ENCODE measurements around the gene IL17B.

Gene IL17B

GRCh38 chr5:149409268-149409948 is 30.3 kb upstream of the IL17B start:
- no peaks in the 10 kb centered on the region for H3K36me3 ChIP-seq (ENCODE audit: control insufficient read depth in 1 of 2, insufficient read depth in 2 of 2, low read length in 2 of 2)
- no peak overlapping the region for H3K4me2 ChIP-seq (ENCODE audit: low read length)
- no peak overlapping the region for H3K14ac ChIP-seq (ENCODE audit: low read length)
- no peak overlapping the region for H2AFZ ChIP-seq (ENCODE audit: insufficient read depth, low read length, poor library complexity)
- H2BK12ac ChIP-seq (ENCODE audit: low read length): no peak overlapping the region
- H3K79me1 ChIP-seq (ENCODE audit: low read length): peaks cover 17% of the 10 kb centered on the region
- H3K18ac ChIP-seq (ENCODE audit: low read length): no peak overlapping the region
- no peak overlapping the region for H2BK5ac ChIP-seq (ENCODE audit: low read depth, low read length, poor library complexity)
- no peaks in the 10 kb centered on the region for H3K79me2 ChIP-seq (ENCODE audit: control insufficient read depth, insufficient read depth, low read length, poor library complexity)
- no peak overlapping the region for H3K23ac ChIP-seq (ENCODE audit: low read length)
- no peak overlapping the region for H4K8ac ChIP-seq (ENCODE audit: low read depth, low read length)
- peaks cover 18 to 39% of the 10 kb centered on the region in 2 experiments for H3K4me1 ChIP-seq (ENCODE audit: control insufficient read depth in 1 of 2, insufficient read depth in 2 of 2, low read length in 2 of 2)
- no CpG with 5 or more reads among the region's 6 CpGs for WGBS (ENCODE audit: extremely low coverage, insufficient coverage, insufficient read length)
- H3K9me3 ChIP-seq (ENCODE audit: insufficient read depth, low read depth, low read length): peaks cover 2% of the 10 kb centered on the region
- H4K12ac ChIP-seq (ENCODE audit: low read depth, low read length): no peak overlapping the region
- no peak overlapping the region for H2AK5ac ChIP-seq (ENCODE audit: low read length)
- no peak overlapping the region for H3K4ac ChIP-seq (ENCODE audit: low read depth, low read length)
- no peak overlapping the region for H3K27ac ChIP-seq (ENCODE audit: low read depth, low read length)
- H4K91ac ChIP-seq (ENCODE audit: low read depth, low read length): peak overlapping the region; percentile 8
- H3K4me3 ChIP-seq (ENCODE audit: low read depth, low read length): no peak overlapping the region
- H3K27me3 ChIP-seq (ENCODE audit: insufficient read depth, low read length): no peaks in the 10 kb centered on the region
- peak overlapping the region; percentile 8 for H3K9ac ChIP-seq (ENCODE audit: low read length)
- DNase-seq: no peak
- no peak overlapping the region for H2BK120ac ChIP-seq (ENCODE audit: insufficient read depth, low read length, poor library complexity)

DNA sequence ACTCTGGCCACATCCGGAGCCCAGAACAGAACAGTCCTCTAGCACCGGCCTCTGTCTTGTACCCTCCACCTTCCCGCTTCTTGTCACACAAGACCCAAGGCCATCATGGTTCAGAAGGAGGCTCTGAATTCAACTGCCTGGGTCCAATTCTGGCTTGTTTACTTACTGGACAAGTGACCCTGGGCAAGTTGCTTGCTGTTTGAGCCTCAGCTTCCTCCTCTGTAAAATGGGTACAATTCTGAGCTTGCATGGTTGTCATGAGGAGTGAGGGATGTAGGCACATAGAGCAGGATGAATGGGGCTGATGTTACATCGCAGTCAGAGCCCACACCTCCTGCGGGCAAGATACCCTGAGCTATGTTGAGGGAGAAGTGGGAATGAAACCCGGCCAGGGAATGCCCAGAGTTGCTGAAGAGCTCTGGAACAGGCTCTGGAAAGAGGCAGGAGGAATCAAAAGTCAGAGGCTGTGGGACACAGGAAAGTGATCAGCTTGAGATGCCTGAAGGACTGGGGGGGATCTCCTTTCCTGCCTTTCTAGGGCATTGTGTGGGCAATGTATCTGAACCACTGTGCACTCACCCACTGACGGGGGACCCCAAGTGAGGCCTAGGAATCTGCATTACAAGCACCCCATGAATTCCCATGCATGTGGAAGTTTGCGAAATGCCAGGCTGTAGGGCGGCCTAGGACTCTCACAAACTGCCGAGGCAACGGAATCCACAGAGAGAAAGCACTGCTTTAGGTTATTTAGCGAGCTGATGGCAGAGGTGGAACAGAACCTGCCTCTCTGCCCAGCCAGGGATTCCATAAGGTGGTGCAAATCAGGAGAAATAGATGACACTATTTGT is 29.4 kb upstream of the IL17B start:
- Histone ChIP-seq H3K4me1 (ENCODE audit: control insufficient read depth in 1 of 2, insufficient read depth in 2 of 2, low read length in 2 of 2) (peaks cover 22 to 44% of the 10 kb centered on the region in 2 experiments), H3K27ac (ENCODE audit: low read depth, low read length) (no peak overlapping the region), H3K9ac (ENCODE audit: low read length) (no peak overlapping the region), H4K8ac (ENCODE audit: low read depth, low read length) (no peak overlapping the region), H3K4me3 (ENCODE audit: low read depth, low read length) (no peak overlapping the region), H3K27me3 (ENCODE audit: insufficient read depth, low read length) (no peaks in the 10 kb centered on the region), H2AK5ac (ENCODE audit: low read length) (peak overlapping the region; percentile 52), H3K14ac (ENCODE audit: low read length) (no peak overlapping the region), H3K79me2 (ENCODE audit: control insufficient read depth, insufficient read depth, low read length, poor library complexity) (no peaks in the 10 kb centered on the region), H3K9me3 (ENCODE audit: insufficient read depth, low read depth, low read length) (no peaks in the 10 kb centered on the region), H3K79me1 (ENCODE audit: low read length) (peaks cover 20% of the 10 kb centered on the region), H3K23ac (ENCODE audit: low read length) (no peak overlapping the region), H3K36me3 (ENCODE audit: control insufficient read depth in 1 of 2, insufficient read depth in 2 of 2, low read length in 2 of 2) (no peaks in the 10 kb centered on the region), H2BK12ac (ENCODE audit: low read length) (peak overlapping the region; percentile 2), H3K4ac (ENCODE audit: low read depth, low read length) (no peak overlapping the region), H2AFZ (ENCODE audit: insufficient read depth, low read length, poor library complexity) (no peak overlapping the region), H3K18ac (ENCODE audit: low read length) (no peak overlapping the region), H4K12ac (ENCODE audit: low read depth, low read length) (no peak overlapping the region), H4K91ac (ENCODE audit: low read depth, low read length) (peak overlapping the region; percentile 14), H2BK5ac (ENCODE audit: low read depth, low read length, poor library complexity) (no peak overlapping the region), H2BK120ac (ENCODE audit: insufficient read depth, low read length, poor library complexity) (no peak overlapping the region), H3K4me2 (ENCODE audit: low read length) (no peak overlapping the region)
- WGBS (ENCODE audit: extremely low coverage, insufficient coverage, insufficient read length): no CpG with 5 or more reads among the region's 12 CpGs
- DNase-seq: no peak

DNA sequence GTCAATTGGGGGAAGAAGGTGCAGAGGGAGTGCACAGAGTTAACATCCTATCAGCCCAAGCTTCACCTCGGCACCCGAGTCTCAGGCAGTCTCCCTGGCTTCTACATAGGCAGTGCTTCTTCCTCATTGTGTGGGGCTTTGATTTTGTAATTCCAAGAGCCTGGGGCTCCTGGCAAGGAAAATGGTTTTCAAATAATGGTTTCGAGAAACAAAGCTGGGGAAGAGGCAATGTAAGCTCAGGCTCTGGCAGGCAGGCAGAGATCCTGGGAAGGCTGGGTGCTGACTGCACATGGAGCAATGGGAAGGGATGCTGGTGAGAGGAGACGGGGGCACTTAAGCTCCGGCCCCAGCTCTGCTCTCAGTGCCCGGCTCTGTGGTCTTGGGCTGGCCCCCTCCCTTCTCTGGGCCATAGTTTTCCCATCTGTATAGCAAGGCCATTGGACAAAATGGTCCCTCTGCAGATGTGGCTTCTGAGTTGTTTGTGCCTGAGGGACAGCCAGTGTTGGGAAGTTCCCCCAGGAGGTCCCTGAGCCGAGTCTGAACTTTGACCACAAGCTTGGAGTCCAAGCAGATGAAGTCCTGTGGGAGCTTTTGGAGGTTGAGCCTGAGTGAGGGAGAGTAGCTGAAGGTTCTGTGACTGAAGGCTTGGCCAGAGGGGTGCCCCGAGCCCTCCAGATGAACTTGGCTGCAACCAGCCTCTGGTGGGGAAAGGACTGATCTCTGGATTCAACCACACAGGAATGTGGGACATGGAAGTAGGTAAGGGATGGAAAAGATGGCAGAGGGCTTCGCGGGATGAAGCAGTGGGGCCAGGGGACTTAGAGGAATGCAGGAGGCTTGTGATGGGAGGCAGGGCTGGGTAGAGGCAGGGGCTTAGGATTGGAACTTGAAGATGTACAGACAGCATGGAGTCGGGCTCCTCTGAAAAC is 28.5 kb upstream of the IL17B start:
- peak overlapping the region; percentile 14 for H4K91ac ChIP-seq (ENCODE audit: low read depth, low read length)
- H3K4me3 ChIP-seq (ENCODE audit: low read depth, low read length): peak overlapping the region; percentile 19
- H3K27me3 ChIP-seq (ENCODE audit: insufficient read depth, low read length): no peaks in the 10 kb centered on the region
- no peak overlapping the region for H3K27ac ChIP-seq (ENCODE audit: low read depth, low read length)
- H3K36me3 ChIP-seq (ENCODE audit: control insufficient read depth in 1 of 2, insufficient read depth in 2 of 2, low read length in 2 of 2): no peaks in the 10 kb centered on the region
- WGBS (ENCODE audit: extremely low coverage, insufficient coverage, insufficient read length): no CpG with 5 or more reads among the region's 11 CpGs
- H3K9ac ChIP-seq (ENCODE audit: low read length): no peak overlapping the region
- H4K8ac ChIP-seq (ENCODE audit: low read depth, low read length): no peak overlapping the region
- no peak overlapping the region for H3K4me2 ChIP-seq (ENCODE audit: low read length)
- H3K4me1 ChIP-seq (ENCODE audit: control insufficient read depth in 1 of 2, insufficient read depth in 2 of 2, low read length in 2 of 2): peaks cover 20 to 39% of the 10 kb centered on the region in 2 experiments
- no peaks in the 10 kb centered on the region for H3K9me3 ChIP-seq (ENCODE audit: insufficient read depth, low read depth, low read length)
- peak overlapping the region; percentile 52 for H2AK5ac ChIP-seq (ENCODE audit: low read length)
- H2AFZ ChIP-seq (ENCODE audit: insufficient read depth, low read length, poor library complexity): no peak overlapping the region
- no peak overlapping the region for H3K18ac ChIP-seq (ENCODE audit: low read length)
- no peaks in the 10 kb centered on the region for H3K79me2 ChIP-seq (ENCODE audit: control insufficient read depth, insufficient read depth, low read length, poor library complexity)
- H4K12ac ChIP-seq (ENCODE audit: low read depth, low read length): no peak overlapping the region
- peak overlapping the region; percentile 56 for H2BK12ac ChIP-seq (ENCODE audit: low read length)
- H3K79me1 ChIP-seq (ENCODE audit: low read length): peaks cover 15% of the 10 kb centered on the region
- no peak overlapping the region for H3K4ac ChIP-seq (ENCODE audit: low read depth, low read length)
- no peak overlapping the region for H2BK5ac ChIP-seq (ENCODE audit: low read depth, low read length, poor library complexity)
- H3K14ac ChIP-seq (ENCODE audit: low read length): no peak overlapping the region
- no peak for DNase-seq
- no peak overlapping the region for H3K23ac ChIP-seq (ENCODE audit: low read length)
- H2BK120ac ChIP-seq (ENCODE audit: insufficient read depth, low read length, poor library complexity): no peak overlapping the region

DNA sequence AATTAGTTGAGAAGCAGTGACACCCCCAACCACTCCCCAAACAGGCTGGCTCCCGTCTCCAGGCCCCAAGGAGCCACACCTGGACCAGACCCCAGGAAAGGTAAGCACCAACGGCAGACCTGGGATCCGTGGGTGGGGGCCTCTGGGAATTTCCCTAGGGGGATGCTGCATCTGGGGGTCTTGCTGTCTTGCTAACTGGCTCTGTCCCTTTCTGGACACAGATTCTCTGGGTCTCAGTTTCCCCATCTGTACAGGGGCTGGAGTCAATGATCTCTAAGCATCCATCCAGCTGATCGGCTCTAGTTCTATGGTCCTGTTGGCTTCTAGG is 27.9 kb upstream of the IL17B start:
- H3K4me1 ChIP-seq (ENCODE audit: control insufficient read depth in 1 of 2, insufficient read depth in 2 of 2, low read length in 2 of 2): peaks cover 23 to 42% of the 10 kb centered on the region in 2 experiments
- H3K36me3 ChIP-seq (ENCODE audit: control insufficient read depth in 1 of 2, insufficient read depth in 2 of 2, low read length in 2 of 2): no peaks in the 10 kb centered on the region
- H3K27ac ChIP-seq (ENCODE audit: low read depth, low read length): no peak overlapping the region
- no peak overlapping the region for H4K8ac ChIP-seq (ENCODE audit: low read depth, low read length)
- no peak overlapping the region for H3K4me2 ChIP-seq (ENCODE audit: low read length)
- no peak overlapping the region for H3K4me3 ChIP-seq (ENCODE audit: low read depth, low read length)
- DNase-seq: no peak
- no peaks in the 10 kb centered on the region for H3K27me3 ChIP-seq (ENCODE audit: insufficient read depth, low read length)
- H3K23ac ChIP-seq (ENCODE audit: low read length): no peak overlapping the region
- H3K79me1 ChIP-seq (ENCODE audit: low read length): peaks cover 15% of the 10 kb centered on the region
- H3K4ac ChIP-seq (ENCODE audit: low read depth, low read length): no peak overlapping the region
- no peak overlapping the region for H2AFZ ChIP-seq (ENCODE audit: insufficient read depth, low read length, poor library complexity)
- peak overlapping the region; percentile 64 for H4K91ac ChIP-seq (ENCODE audit: low read depth, low read length)
- no peaks in the 10 kb centered on the region for H3K9me3 ChIP-seq (ENCODE audit: insufficient read depth, low read depth, low read length)
- no peak overlapping the region for H4K12ac ChIP-seq (ENCODE audit: low read depth, low read length)
- H3K18ac ChIP-seq (ENCODE audit: low read length): no peak overlapping the region
- H2BK12ac ChIP-seq (ENCODE audit: low read length): peak overlapping the region; percentile 38
- no CpG with 5 or more reads among the region's 4 CpGs for WGBS (ENCODE audit: extremely low coverage, insufficient coverage, insufficient read length)
- peak overlapping the region; percentile 13 for H3K14ac ChIP-seq (ENCODE audit: low read length)
- H3K9ac ChIP-seq (ENCODE audit: low read length): no peak overlapping the region
- H2BK5ac ChIP-seq (ENCODE audit: low read depth, low read length, poor library complexity): no peak overlapping the region
- no peak overlapping the region for H2AK5ac ChIP-seq (ENCODE audit: low read length)
- no peak overlapping the region for H2BK120ac ChIP-seq (ENCODE audit: insufficient read depth, low read length, poor library complexity)
- no peaks in the 10 kb centered on the region for H3K79me2 ChIP-seq (ENCODE audit: control insufficient read depth, insufficient read depth, low read length, poor library complexity)

All from trophoblast cell (in vitro differentiated cells and primary cell).